GM19099 (cell line): Measurements from ENCODE around the gene ATP6V1F.
A peak's percentile ranks its signal among the peaks of the same experiment; 100 is the strongest.

Source experiments
- POLR2A ChIP-seq: IDR thresholded peaks from 3 replicates; pipeline ENCODE4 v1.6.1; 2011; ENCODE audit warnings: low read depth; ENCODE audit not compliant: insufficient read length; ENCODE audit errors: extremely low read depth

ATP6V1F gene

GRCh38 chr7:128868624-128869137, 6.0 kb downstream of the ATP6V1F start:
- no peak for TF ChIP-seq POLR2A

DNA sequence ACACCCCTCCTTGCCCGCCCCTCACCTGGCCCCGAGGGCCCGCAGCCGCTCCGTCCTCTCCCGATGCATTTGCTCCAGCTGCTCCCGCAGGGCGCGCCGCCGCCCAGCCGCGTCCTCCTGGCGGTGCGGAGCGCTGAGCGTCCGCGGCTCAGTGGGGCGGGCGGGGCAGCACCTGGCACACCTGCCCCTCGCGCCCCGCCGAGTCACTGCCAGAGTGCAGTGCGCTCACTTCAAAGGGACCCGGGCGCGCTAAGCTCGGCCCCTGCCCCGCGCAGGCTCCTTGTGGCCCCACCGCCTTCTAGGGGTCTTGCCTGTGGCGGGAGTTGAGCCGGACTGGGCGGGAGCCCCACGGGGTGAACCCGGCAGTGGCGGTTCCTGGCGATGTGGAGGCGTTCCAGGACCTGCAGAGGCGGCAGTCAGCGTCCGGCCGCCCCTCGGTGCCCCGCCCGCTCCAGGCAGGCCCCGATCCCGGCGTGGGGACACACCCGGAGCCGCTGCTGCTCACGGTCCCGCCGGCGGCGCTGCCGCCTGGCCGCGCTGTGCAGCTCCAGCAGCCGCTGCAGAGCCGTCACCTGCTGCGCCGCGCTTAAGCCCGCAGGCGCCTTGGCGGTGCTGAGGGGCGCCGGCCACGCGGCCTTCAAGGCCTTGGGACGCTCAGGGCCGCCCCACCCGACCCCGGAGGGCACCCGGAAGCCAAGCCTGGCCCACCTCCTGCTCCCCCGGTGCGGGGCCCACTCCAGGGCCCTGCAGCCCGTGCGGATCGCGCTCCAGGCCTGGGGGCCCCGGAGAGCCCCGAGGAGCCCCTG, 6.7 kb downstream of the ATP6V1F start:
- TF ChIP-seq POLR2A, result peak; percentile 41

GRCh38 chr7:128869944-128870285, 7.3 kb downstream of the ATP6V1F start:
- TF ChIP-seq POLR2A, result no peak

- TF ChIP-seq POLR2A, result no peak
Measured at GRCh38 chr7:128871050-128871449, 8.4 kb downstream of the ATP6V1F start.

DNA sequence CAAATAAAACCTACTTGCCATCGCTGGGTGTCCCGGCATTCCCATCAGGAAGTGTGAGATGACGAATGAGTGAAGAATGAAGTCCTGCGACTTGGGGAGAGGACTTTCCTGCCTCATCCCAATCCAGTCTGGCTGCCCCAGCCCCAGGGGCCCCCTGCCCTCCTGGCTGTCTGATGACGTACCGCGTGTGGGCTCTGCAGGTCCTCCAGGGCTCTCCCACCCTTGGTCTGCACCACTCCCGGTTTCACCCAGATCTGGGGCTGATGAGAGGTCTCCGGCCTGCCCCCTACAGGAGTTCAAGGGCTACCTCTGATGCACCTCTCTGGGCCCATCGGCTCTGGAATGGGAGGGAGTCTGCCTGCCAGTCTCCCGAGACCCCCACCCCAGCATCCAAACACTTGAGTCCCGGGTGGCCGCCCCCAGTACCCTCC, 9.8 kb downstream of the ATP6V1F start:
- TF ChIP-seq POLR2A, result no peak

GRCh38 chr7:128873234-128873633, 10.6 kb downstream of the ATP6V1F start:
- TF ChIP-seq POLR2A, result no peak

- TF ChIP-seq POLR2A, result no peak
Measured at GRCh38 chr7:128874140-128875031, 11.7 kb downstream of the ATP6V1F start.

GRCh38 chr7:128875523-128875948, 12.9 kb downstream of the ATP6V1F start:
- TF ChIP-seq POLR2A, result no peak

GRCh38 chr7:128876127-128876526, 13.5 kb downstream of the ATP6V1F start:
- TF ChIP-seq POLR2A, result no peak

DNA sequence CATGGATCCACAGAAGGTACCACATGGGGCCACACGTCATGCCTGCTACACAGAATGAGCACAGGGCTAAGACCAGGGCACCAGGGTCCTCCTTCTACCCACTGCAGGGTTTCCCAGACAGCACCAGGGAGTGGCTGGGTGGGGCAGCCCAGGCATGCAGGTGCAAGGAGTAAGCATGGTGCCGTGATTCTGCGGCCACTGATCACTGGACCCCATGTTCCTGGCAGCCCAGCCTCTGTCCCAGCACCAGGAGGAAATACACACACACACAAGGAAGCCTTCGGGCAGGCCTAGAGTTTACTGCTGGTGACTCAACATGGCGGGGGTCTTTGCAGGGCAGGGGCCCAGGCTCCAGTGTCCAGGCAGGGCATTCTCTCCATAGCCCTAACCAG, 13.9 kb downstream of the ATP6V1F start:
- no peak for TF ChIP-seq POLR2A

DNA sequence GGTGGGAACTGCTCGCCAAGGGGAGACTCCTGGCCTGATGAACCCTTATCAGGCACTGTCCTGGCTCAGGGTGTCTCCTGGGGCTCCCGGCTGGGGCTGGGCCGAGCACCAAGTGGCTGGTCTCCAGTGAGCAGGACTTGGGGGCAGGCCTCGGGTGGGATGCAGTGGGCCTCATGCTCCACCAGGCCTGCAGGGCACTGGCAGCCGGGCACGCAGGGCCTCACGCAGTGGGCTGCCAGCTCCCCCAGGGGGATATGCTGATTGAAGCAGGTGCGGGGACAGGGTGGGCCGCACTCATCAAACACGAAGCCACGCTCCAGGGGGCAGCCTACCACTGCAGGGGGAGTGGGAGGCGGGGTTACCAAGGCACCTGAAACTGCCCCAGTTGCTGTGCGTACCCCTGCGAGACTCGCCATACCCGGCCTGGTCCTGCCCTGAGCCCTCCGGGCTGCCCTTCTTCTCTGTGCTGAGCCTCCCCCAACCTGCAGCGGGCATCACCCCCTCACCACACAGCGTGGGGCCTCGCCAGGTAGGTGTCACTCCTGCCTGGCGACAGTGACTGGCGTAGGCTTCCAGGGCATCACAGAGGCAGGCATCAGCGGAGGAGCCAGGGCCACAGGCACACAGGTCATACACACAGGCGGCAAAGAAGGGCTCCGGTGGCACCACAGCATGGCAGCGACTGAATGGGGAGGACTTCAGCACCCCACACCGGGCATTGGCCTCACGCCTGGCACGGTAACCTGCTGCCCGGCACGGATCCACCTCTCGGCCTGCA, 14.5 kb downstream of the ATP6V1F start:
- no peak for TF ChIP-seq POLR2A

- no peak for TF ChIP-seq POLR2A
Measured at GRCh38 chr7:128877756-128878120, 15.1 kb downstream of the ATP6V1F start.

DNA sequence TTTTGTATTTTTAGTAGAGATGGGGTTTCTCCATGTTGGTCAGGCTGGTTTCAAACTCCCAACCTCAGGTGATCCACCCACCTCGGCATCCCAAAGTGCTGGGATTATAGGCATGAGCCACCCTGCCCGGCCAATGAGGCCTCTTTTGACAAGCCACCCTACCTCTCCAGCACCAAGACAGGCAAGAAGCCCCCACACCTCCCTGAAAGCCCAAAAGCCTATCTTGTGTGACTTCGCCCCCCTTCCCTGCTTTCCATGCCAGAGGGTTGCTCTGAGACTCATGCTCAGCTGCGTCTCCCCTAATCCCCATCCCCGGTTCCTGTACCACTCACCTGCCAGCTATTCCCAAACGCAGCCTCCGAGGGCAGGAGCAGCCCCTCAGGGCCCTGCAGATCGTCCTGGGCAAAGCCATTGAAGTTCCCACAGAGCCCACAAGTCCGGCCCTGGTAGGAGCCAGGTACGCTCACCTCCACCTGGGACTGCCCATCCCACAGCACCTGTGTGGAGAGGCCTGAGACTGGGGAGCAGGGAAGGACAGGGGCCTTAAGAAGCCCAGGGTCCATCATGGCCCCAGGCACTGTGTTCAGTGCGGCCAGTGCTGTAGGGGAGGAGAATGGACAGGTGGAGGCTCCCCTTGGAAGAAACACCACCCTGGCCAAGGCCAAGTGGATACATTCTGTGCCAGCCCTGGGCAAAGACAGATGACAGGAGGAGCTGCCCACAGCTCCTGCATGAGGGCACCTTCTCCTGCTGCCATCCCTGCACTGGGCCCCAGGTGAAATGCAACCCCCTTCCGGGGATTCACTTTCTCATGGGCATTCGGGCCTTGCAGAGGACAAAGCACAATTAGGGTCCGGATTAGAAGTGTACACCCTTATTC, 15.8 kb downstream of the ATP6V1F start:
- no peak for TF ChIP-seq POLR2A

GRCh38 chr7:128879461-128879938, 16.8 kb downstream of the ATP6V1F start:
- TF ChIP-seq POLR2A, result no peak
